ENCODE results near the gene ATP13A4.

The ATP13A4 gene

DNA sequence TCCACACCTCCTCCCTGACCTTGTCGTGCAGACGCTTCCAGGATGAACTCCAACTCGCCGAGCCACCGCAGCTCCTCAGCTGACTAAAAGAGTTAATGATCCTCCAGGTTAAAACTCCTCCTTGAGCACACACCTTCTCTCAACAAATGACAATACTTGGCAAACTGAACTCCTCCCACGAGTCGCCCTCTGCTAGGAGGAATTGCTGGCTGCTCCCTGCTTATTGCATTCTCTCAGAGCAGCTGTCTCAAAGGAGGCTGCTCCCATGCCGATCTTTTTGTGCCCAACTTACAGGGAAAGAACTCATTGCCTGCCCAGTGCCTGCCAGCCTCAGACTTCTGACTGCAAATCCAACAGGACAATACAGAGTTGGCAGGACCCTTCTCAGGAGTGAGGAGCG, at the start of gene ATP13A4:
TSS of gene ATP13A4 (minus strand) at position 85 of the 400 bp plus-strand sequence. CDS start 96 bp downstream, outside the sequence.
- TF ChIP-seq, protein P1, sequence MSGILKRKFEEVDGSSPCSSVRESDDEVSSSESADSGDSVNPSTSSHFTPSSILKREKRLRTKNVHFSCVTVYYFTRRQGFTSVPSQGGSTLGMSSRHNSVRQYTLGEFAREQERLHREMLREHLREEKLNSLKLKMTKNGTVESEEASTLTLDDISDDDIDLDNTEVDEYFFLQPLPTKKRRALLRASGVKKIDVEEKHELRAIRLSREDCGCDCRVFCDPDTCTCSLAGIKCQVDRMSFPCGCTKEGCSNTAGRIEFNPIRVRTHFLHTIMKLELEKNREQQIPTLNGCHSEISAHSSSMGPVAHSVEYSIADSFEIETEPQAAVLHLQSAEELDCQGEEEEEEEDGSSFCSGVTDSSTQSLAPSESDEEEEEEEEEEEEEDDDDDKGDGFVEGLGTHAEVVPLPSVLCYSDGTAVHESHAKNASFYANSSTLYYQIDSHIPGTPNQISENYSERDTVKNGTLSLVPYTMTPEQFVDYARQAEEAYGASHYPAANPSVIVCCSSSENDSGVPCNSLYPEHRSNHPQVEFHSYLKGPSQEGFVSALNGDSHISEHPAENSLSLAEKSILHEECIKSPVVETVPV (CRISPR knock-in tag; IDR thresholded peaks at IDR 0.05): no peak
- TF ChIP-seq CSDC2 (CRISPR knock-in tag; IDR thresholded peaks at IDR 0.05): no peak
- no peak for TF ChIP-seq BACH2 (CRISPR knock-in tag; IDR thresholded peaks at IDR 0.05; ENCODE audit: borderline replicate concordance)
- TF ChIP-seq ISL1 (CRISPR knock-in tag; IDR thresholded peaks at IDR 0.05): no peak
- no peak for TF ChIP-seq ZC3H10 (CRISPR knock-in tag; IDR thresholded peaks at IDR 0.05)
- TF ChIP-seq TOX (CRISPR knock-in tag; IDR thresholded peaks at IDR 0.05; ENCODE audit: borderline replicate concordance): no peak
- no peak for ATAC-seq

- no peak for ATAC-seq
These were observed 44.7 kb upstream of the ATP13A4 start for GRCh38 chr3:193599393-193599792.

DNA sequence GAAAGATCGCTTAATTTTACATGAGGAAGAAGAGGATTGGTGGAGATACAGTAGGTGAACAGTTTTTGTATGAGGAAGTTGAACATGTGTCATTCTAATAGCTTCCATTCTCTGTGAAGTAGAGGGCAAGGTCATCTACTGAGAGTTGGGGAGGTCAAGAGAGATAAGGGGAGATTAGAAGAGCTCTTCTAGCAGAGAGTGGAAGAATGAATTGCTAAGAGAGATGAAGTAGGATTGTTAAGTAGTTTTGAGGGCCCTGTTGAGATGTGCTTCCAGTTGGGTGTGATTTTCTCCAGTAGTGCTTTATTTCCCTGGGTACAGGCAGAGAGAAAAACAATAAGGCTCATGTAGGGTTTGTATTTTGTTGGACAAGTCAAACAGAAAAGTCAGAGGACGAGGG, 43.5 kb upstream of the ATP13A4 start:
- TF ChIP-seq ZFP30 (CRISPR knock-in tag; IDR thresholded peaks at IDR 0.05) (no peak), GLIS3 (CRISPR knock-in tag; IDR thresholded peaks at IDR 0.05) (no peak), OSR1 (CRISPR knock-in tag; IDR thresholded peaks at IDR 0.05) (no peak), TOX (CRISPR knock-in tag; IDR thresholded peaks at IDR 0.05; ENCODE audit: borderline replicate concordance) (no peak), ZC3H10 (CRISPR knock-in tag; IDR thresholded peaks at IDR 0.05) (no peak), CSDC2 (CRISPR knock-in tag; IDR thresholded peaks at IDR 0.05) (no peak), ISL1 (CRISPR knock-in tag; IDR thresholded peaks at IDR 0.05) (no peak), ZNF8 (CRISPR knock-in tag; IDR thresholded peaks at IDR 0.05) (no peak), PPARA (CRISPR knock-in tag; IDR thresholded peaks at IDR 0.05; ENCODE audit: borderline replicate concordance) (no peak), CREB5 (CRISPR knock-in tag; IDR thresholded peaks at IDR 0.05; ENCODE audit: low read depth) (no peak), ZFP3 (CRISPR knock-in tag; IDR thresholded peaks at IDR 0.05) (no peak), ARNTL (CRISPR knock-in tag; IDR thresholded peaks at IDR 0.05; ENCODE audit: borderline replicate concordance, low read depth) (no peak), SNAI2 (CRISPR knock-in tag; IDR thresholded peaks at IDR 0.05) (no peak)
- TF ChIP-seq, protein P2, sequence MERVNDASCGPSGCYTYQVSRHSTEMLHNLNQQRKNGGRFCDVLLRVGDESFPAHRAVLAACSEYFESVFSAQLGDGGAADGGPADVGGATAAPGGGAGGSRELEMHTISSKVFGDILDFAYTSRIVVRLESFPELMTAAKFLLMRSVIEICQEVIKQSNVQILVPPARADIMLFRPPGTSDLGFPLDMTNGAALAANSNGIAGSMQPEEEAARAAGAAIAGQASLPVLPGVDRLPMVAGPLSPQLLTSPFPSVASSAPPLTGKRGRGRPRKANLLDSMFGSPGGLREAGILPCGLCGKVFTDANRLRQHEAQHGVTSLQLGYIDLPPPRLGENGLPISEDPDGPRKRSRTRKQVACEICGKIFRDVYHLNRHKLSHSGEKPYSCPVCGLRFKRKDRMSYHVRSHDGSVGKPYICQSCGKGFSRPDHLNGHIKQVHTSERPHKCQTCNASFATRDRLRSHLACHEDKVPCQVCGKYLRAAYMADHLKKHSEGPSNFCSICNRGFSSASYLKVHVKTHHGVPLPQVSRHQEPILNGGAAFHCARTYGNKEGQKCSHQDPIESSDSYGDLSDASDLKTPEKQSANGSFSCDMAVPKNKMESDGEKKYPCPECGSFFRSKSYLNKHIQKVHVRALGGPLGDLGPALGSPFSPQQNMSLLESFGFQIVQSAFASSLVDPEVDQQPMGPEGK (CRISPR knock-in tag; IDR thresholded peaks at IDR 0.05; ENCODE audit: borderline replicate concordance): no peak
- TF ChIP-seq, protein P3, sequence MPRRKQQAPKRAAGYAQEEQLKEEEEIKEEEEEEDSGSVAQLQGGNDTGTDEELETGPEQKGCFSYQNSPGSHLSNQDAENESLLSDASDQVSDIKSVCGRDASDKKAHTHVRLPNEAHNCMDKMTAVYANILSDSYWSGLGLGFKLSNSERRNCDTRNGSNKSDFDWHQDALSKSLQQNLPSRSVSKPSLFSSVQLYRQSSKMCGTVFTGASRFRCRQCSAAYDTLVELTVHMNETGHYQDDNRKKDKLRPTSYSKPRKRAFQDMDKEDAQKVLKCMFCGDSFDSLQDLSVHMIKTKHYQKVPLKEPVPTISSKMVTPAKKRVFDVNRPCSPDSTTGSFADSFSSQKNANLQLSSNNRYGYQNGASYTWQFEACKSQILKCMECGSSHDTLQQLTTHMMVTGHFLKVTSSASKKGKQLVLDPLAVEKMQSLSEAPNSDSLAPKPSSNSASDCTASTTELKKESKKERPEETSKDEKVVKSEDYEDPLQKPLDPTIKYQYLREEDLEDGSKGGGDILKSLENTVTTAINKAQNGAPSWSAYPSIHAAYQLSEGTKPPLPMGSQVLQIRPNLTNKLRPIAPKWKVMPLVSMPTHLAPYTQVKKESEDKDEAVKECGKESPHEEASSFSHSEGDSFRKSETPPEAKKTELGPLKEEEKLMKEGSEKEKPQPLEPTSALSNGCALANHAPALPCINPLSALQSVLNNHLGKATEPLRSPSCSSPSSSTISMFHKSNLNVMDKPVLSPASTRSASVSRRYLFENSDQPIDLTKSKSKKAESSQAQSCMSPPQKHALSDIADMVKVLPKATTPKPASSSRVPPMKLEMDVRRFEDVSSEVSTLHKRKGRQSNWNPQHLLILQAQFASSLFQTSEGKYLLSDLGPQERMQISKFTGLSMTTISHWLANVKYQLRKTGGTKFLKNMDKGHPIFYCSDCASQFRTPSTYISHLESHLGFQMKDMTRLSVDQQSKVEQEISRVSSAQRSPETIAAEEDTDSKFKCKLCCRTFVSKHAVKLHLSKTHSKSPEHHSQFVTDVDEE (CRISPR knock-in tag; IDR thresholded peaks at IDR 0.05): no peak
- ATAC-seq: no peak

More at GRCh38 chr3:193599393-193599792, 44.7 kb upstream of the ATP13A4 start:
- TF ChIP-seq PPARA (CRISPR knock-in tag; IDR thresholded peaks at IDR 0.05; ENCODE audit: borderline replicate concordance): no peak
- no peak for TF ChIP-seq BACH2 (CRISPR knock-in tag; IDR thresholded peaks at IDR 0.05; ENCODE audit: borderline replicate concordance)
- TF ChIP-seq ZNF70 (CRISPR knock-in tag; IDR thresholded peaks at IDR 0.05): no peak
- no peak for TF ChIP-seq SNAI2 (CRISPR knock-in tag; IDR thresholded peaks at IDR 0.05)
- no peak for TF ChIP-seq ISL1 (CRISPR knock-in tag; IDR thresholded peaks at IDR 0.05)
- TF ChIP-seq, protein P2 (CRISPR knock-in tag; IDR thresholded peaks at IDR 0.05; ENCODE audit: borderline replicate concordance): no peak
- no peak for TF ChIP-seq ESRRG (CRISPR knock-in tag; IDR thresholded peaks at IDR 0.05)
- TF ChIP-seq TCF4 (CRISPR knock-in tag; IDR thresholded peaks at IDR 0.05; ENCODE audit: borderline replicate concordance): no peak
- TF ChIP-seq ZNF8 (CRISPR knock-in tag; IDR thresholded peaks at IDR 0.05): no peak
- TF ChIP-seq OSR1 (CRISPR knock-in tag; IDR thresholded peaks at IDR 0.05): no peak
- no peak for TF ChIP-seq CREB5 (CRISPR knock-in tag; IDR thresholded peaks at IDR 0.05; ENCODE audit: low read depth)
- no peak for TF ChIP-seq ZNF565 (CRISPR knock-in tag; conservative IDR thresholded peaks at IDR 0.05; ENCODE audit: low read depth)
- no peak for TF ChIP-seq ZFP30 (CRISPR knock-in tag; IDR thresholded peaks at IDR 0.05)
- TF ChIP-seq ZC3H10 (CRISPR knock-in tag; IDR thresholded peaks at IDR 0.05): no peak
- TF ChIP-seq GLIS3 (CRISPR knock-in tag; IDR thresholded peaks at IDR 0.05): no peak
